C4-2B (cell line): ENCODE data around the gene CEMIP.

Source experiments
- CTCF ChIP-seq: fragments of 450-650 bp; conservative IDR thresholded peaks from 2 replicates; pipeline ENCODE4 v1.5.1; 2017; ENCODE audit warnings: mild to moderate bottlenecking
- ZFX ChIP-seq: fragments of 450-650 bp; IDR thresholded peaks from 2 replicates; pipeline ENCODE4 v1.6.1; 2017

- TF ChIP-seq CTCF (no peak), ZFX (no peak)
These were observed 87.8 kb downstream of the CEMIP start for GRCh38 chr15:80866936-80867335.
